H7 (cell line): ENCODE data around the gene CYSRT1. TPM values are rescaled to one million over a fixed set of nuclear protein-coding genes. Genes with fewer than 3 reads are reported as not detected.

ENCODE experiments used
- DNase-seq: peaks from one replicate; pipeline ENCODE4 v3.0.0; 2012
- H3K27me3 ChIP-seq: 2 replicates; pipeline ENCODE4 v1.6.0; 2011; ENCODE audit warnings: mild to moderate bottlenecking, low read length; ENCODE audit not compliant: control insufficient read depth, insufficient read depth
- H3K36me3 ChIP-seq: replicated peaks from 2 replicates; pipeline ENCODE4 v1.5.1; 2011; ENCODE audit warnings: low read length; ENCODE audit not compliant: control insufficient read depth, insufficient read depth
- H3K4me3 ChIP-seq: 2 replicates; pipeline ENCODE4 v1.5.1; 2011; ENCODE audit warnings: low read depth, mild to moderate bottlenecking, control low read depth, low read length, moderate library complexity; ENCODE audit not compliant: insufficient read depth
- total RNA-seq: library from RNA; depleted of rRNA; stranded (reverse); fragments of >200 nt; shearing (Covaris generic); gene quantifications from 2 replicates; pipeline ENCODE4 v1.2.3, GENCODE V29; 2014; rRNA removed

Gene CYSRT1
- 0.83 and 2.9 TPM in 2 replicates for total RNA-seq

DNA sequence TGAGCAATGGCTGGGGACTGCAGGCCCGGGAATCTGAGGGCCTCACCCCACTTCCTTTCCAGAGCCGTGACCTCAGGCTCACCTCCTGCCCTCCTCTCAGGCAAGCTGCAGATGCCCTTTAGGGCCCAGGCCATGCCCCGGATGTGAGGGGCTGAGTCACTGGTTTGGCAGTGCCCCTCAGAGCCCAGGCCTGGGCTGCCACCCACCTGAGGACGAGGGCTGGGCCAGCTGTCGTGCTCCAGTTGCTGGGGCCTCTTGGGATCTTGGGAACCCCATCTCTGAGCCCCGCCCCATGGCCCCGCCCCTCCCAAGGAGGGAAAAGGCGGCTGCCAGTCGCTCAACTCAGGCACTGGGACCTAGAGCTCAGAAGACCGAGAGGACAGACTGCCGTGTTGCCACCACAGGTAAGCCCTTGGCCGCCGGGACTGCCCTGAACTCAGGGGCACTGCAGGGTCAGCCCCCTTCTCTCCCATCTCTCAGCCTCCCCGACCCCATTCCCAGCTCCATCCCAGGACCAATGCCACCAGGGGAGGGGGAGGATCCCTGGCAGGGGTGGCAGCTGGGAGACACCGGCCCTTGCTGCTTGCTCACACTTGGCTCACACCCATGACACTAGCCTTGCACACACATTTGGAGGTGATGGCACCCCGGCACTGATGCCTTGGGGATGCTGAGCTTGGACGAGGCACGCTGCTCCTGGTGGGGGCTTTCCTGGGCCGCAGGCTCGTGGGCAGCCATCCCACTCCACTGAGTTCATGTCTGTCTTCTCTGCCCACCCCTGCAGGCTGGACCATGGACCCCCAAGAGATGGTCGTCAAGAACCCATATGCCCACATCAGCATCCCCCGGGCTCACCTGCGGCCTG lies at the start of gene CYSRT1:
TSS of gene CYSRT1 (plus strand) at position 345 of the 865 bp plus-strand sequence. CDS start at position 793, 448 bp downstream.
- peak within 1 kb of the TSS; percentile 78 for H3K4me3 ChIP-seq

GRCh38 chr9:137175345-137175961 lies 49.5 kb upstream of the CYSRT1 start:
- peak; percentile 96 for DNase-seq
- Histone ChIP-seq H3K27me3 (peaks cover 6% of the 10 kb centered on the region), H3K4me3 (no peak overlapping the region), H3K36me3 (peaks cover 3% of the 10 kb centered on the region)

More for the DNA sequence above, at the start of gene CYSRT1:
- Histone ChIP-seq H3K36me3 (no peaks in the 10 kb centered on the region), H3K27me3 (peaks cover 10% of the 10 kb centered on the region)
- DNase-seq, result no peak

DNA sequence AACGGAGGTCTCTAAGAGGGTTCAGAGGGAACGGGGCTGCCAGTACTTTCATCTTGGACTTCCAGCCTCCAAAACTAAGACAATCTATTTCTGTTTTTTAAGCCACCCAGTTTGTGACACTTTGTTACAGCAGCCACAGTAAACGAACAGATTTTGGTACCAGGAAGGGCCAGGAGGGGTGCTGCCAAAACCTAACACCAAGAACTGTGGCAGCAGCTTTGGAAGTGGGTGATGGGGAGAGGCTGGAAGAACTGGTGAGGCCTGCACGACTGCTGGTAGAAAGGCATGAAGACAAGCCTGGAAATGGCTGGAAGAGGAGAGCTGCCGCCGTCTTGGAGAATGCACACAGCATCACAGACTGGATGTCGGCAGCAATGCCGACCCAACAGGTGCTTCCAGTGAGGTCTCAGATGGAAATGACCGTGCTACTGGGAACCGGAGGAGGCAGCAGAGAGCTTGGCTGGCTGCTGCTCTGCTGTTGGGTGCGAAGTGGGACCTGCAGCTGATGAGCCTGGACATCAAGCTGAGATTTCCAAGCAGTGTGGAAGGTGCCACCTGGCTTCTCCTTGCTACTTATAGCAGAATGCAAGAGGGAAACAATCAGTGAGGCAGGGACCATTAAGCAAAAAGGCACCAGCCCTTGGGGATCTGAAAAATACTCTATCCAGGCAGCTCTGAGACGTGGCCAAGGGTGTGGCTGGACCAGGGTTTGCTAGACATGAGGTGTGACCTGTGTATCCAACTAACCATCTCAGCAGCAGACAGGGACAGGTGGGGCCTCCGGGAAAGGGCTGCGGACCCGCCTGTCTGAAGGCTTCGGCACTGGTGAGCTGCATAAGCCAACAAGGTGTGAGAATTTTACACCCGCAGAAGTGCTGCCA lies 48.4 kb upstream of the CYSRT1 start:
- H3K36me3 ChIP-seq, result peaks cover 3% of the 10 kb centered on the region
- no peak overlapping the region for H3K4me3 ChIP-seq
- peak; percentile 93 for DNase-seq
- no peaks in the 10 kb centered on the region for H3K27me3 ChIP-seq

GRCh38 chr9:137178201-137178938 lies 46.6 kb upstream of the CYSRT1 start:
- Histone ChIP-seq H3K27me3 (no peaks in the 10 kb centered on the region), H3K36me3 (peaks cover 3% of the 10 kb centered on the region), H3K4me3 (no peak overlapping the region)
- no peak for DNase-seq

DNA sequence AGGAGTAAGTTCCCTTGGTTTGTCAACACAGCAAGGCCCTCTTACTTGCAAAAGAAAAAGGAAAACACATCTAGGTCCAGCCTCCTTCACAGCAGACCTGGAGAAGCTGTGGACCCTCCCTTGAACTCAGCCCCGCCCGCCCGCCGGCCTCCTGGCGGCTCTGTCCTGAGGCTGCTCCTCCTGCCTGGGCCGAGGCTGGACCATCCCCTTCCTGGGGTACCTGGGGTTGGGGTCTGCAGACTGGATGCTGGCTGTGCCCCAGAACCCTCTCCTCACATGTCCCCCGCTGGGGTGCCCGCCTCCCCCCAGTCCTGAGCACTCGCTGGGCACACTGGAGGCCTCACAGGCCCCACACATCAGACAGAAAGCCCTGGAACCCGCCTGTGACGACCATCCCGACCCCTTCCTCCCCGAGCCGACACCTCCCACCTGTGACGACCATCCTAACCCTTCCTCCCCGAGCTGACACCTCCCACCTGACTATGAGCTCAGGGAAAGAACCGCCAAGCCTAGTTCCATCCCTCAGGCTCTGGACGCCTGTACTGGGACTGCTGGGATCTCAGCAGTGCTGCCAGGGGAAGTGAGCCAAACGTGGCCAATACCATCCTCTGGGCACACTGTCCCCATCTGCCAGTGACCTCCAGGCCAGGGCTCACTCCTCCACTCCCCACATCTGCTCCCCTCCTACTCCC lies 45.9 kb upstream of the CYSRT1 start:
- H3K27me3 ChIP-seq, result no peaks in the 10 kb centered on the region
- peak; percentile 56 for DNase-seq
- peaks cover 5% of the 10 kb centered on the region for H3K36me3 ChIP-seq
- no peak overlapping the region for H3K4me3 ChIP-seq

DNA sequence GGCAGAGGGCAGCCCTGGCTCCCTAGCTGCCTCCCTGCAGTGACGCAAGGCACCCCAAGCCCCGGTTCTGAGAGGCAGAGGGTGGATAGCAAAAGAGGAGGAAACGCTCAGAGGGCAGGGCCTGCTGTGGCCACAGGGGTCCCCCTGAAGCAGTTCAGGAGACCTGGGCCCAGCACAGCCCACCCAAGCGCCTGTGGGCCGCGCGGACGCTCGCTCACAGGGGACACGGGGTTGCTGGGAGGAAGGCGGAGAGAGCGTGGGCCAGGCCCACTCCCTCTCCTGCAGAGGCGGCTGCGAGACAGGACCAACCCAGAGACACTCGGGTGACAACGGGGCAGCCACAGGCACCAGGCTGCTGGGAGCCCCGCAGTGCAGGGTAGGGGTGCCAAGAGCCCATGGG lies 45.2 kb upstream of the CYSRT1 start:
- DNase-seq, result peak; percentile 60
- Histone ChIP-seq H3K4me3 (no peak overlapping the region), H3K27me3 (no peaks in the 10 kb centered on the region), H3K36me3 (peaks cover 5% of the 10 kb centered on the region)

DNA sequence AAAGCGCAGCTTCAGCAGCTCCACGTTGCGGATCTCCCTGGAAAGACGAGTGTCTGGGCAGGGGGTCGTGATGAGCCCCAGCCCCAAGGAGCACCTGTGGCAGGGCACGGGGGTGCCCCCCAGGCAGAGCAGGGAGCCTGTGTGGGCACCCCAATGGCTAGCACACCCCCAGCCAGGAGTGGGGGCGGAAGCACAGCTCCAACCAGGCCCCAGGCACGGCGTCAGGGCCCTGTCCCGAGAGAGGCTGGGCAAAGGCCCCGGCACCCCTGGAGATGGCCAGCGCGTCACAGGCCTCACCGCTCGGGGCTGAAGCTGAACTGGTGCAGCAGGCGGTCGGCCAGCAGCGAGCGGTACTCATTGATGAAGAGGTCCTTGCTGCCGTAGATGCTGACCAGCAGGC lies 44.5 kb upstream of the CYSRT1 start:
- no peak for DNase-seq

DNA sequence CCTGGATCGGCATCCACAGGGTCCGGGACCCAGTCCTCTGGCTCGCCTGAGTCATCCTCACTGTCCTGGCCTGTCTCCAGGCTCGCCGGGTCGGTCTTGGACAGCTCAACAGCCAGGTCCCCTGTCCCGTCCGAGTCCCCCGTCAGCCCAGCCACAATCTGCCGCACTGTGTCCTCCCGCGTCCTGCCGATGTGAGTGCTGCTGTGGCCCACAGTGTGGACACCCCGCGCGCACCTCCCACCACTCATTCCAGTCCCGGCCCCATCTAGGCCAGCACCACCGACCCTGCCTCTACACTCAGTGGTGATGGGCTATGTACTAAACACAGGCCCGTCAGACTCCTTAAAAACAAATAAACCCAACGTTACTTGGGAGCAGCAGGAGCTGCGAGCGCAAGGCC lies 43.3 kb upstream of the CYSRT1 start:
- peaks cover 5% of the 10 kb centered on the region for H3K36me3 ChIP-seq
- peak; percentile 57 for DNase-seq
- H3K27me3 ChIP-seq, result no peaks in the 10 kb centered on the region
- H3K4me3 ChIP-seq, result no peak overlapping the region

More for the DNA sequence above, 44.5 kb upstream of the CYSRT1 start:
- Histone ChIP-seq H3K4me3 (no peak overlapping the region), H3K27me3 (no peaks in the 10 kb centered on the region), H3K36me3 (peaks cover 5% of the 10 kb centered on the region)

DNA sequence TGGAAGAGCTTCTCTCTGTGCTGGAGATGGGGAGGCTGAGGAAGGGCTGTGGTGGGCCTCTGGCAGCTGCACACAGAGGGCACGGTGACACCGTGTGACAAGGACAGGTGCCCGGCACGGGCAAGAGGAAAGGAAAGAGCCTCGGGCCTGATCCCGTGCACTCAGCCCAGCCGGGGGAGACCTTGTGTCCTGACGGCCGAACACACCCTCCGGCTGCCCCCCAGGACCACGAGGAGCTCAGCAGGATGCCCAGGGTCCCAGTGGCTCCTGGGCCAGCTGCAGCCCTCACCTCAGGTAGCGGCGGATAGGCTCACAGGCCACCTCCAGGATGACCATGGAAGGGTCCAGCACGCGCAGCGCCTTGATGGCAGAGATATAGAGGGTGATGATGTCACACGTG lies 42.1 kb upstream of the CYSRT1 start:
- H3K27me3 ChIP-seq, result no peaks in the 10 kb centered on the region
- peaks cover 9% of the 10 kb centered on the region for H3K36me3 ChIP-seq
- no peak for DNase-seq

DNA sequence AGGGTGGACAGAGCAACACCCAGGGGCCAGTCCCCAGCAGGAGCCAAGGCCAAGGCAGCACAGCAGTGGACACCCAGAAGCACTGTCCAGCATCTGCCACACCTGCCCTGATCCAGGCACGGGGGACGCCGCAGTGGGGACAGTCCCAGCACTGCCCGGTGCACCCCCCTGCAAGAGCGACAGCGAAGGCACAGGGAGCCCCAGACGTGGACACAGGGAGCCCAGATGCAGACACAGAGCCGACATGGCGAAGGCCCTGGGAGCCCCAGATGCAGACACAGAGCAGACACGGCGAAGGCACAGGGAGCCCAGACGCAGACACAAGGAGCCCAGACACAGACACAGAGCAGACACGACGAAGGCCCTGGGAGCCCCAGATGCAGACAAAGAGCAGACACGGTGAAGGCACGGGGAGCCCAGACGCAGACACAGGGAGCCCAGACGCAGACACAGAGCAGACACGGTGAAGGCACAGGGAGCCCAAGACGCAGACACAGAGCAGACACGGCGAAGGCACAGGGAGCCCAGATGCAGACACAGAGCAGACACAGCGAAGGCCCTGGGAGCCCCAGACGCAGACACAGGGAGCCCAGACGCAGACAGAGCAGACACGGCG lies 40.9 kb upstream of the CYSRT1 start:
- peaks cover 9% of the 10 kb centered on the region for H3K36me3 ChIP-seq
- H3K4me3 ChIP-seq, result no peak overlapping the region
- H3K27me3 ChIP-seq, result no peaks in the 10 kb centered on the region
- DNase-seq, result no peak

More for the DNA sequence above, 42.1 kb upstream of the CYSRT1 start:
- no peak overlapping the region for H3K4me3 ChIP-seq

DNA sequence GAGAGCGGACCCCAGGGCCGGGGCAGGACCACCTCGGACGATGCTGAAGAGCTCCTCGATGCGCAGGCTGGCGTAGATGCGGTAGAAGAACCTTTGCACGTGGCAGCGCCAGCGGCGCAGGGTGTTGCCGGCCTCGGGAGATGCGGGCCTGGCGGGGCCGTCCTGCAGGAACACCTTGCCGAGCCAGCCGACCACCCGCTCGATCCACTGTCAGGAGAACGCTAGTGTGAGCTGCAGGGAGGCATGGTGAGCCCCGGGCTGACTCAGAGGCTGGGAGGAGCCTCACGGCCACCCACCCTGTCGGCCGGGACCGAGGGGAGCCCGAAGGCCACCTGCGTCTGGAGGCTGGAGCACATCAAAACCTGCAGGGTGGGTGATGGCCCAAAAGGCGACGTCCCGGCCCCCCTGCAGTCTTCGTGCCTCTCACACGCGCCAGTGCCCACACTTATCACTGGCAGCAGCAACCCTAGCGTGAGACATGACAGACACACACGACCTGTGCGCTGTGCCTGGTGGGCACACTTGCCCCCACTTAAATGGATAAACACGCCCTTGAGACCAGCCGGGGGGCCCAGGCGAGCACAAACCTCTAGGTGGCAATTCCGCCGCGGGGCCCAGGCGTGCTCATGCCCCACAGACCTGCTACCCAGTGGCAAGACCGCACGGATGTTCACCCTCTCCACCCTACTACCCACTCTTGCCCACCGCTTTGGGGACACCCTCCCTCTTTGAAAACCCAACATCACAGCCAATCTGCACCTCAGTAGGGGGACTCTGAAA lies 39.9 kb upstream of the CYSRT1 start:
- Histone ChIP-seq H3K4me3 (no peak overlapping the region), H3K27me3 (no peaks in the 10 kb centered on the region), H3K36me3 (peaks cover 7% of the 10 kb centered on the region)
- DNase-seq, result no peak

DNA sequence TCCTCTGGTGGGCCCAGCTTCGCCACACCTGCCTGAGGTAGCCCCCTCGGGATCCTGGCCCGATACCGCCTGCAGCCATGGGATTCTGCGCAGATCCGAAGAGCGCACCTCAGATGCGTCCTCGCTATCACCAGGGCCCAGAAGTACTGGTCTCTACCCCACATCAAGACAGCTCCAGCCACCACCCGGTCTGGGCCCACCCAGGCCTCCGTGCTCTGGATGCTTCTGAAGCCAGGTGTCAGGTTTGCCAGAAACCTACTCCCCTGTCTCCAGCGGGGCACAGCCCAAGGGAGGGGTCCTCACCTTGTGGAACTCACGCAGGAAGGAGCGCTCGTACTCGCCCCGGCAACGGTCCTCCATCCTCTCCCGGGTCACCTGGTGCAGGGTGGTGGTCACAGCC lies 39.1 kb upstream of the CYSRT1 start:
- Histone ChIP-seq H3K27me3 (no peaks in the 10 kb centered on the region), H3K4me3 (no peak overlapping the region), H3K36me3 (peaks cover 6% of the 10 kb centered on the region)
- no peak for DNase-seq
